CD4-positive, alpha-beta memory T cell (primary cell): Measurements from ENCODE around the gene C2CD2. TPM values are rescaled to one million over a fixed set of nuclear protein-coding genes. Genes with fewer than 3 reads are reported as not detected.
A peak's percentile ranks its signal among the peaks of the same experiment; 100 is the strongest.

Experiments used
- CTCF ChIA-PET: fragments of 350-600 bp; sonication (Branson Sonifier 250); formaldehyde crosslinking; loops from one replicate; lab custom pipeline; 2021; ENCODE audit warnings: inconsistent platforms; ENCODE audit not compliant: partially characterized antibody; lab: Charles Lee
- POLR2A ChIA-PET: fragments of 350-600 bp; sonication (Branson Sonifier 250); formaldehyde crosslinking; loops from one replicate; lab custom pipeline; 2021; ENCODE audit not compliant: partially characterized antibody; lab: Charles Lee
- DNase-seq, 5 donors: peaks; one replicate each; pipeline versions ENCODE4 v3.0.0 to v3.0.0-alpha.2; 2020 to 2022; ENCODE audit warnings: mixed read lengths in 1 of 5
- H3K27ac ChIP-seq: one replicate; pipeline ENCODE4 v1.7.0; 2013; ENCODE audit warnings: low read depth, low read length
- H3K27me3 ChIP-seq: 2 replicates; pipeline ENCODE4 v1.7.0; 2013; ENCODE audit warnings: mild to moderate bottlenecking, low read length, moderate library complexity; ENCODE audit not compliant: insufficient read depth
- H3K36me3 ChIP-seq: 2 replicates; pipeline ENCODE4 v1.7.0; 2013; ENCODE audit warnings: mild to moderate bottlenecking, low read length, moderate library complexity; ENCODE audit not compliant: insufficient read depth
- H3K4me1 ChIP-seq: 2 replicates; pipeline ENCODE4 v1.7.0; 2013; ENCODE audit warnings: mild to moderate bottlenecking, low read length, moderate library complexity; ENCODE audit not compliant: insufficient read depth
- H3K4me3 ChIP-seq, 2 donors: one replicate each; pipeline ENCODE4 v1.7.0; 2013; ENCODE audit warnings: low read length in 2 of 2, mild to moderate bottlenecking in 1 of 2
- H3K9me3 ChIP-seq, 2 donors: one replicate each; pipeline ENCODE4 v1.7.0; 2013; ENCODE audit warnings: low read length in 2 of 2, control low read depth in 1 of 2; ENCODE audit not compliant: control insufficient read depth in 1 of 2
- H3K27ac Mint-ChIP-seq, 7 donors: one replicate each; pipeline ENCODE4 v1.8.0; 2020 to 2021; ENCODE audit warnings: mixed read lengths in 7 of 7, mild to moderate bottlenecking in 6 of 7, inconsistent platforms in 3 of 7, moderate library complexity in 3 of 7
- H3K27me3 Mint-ChIP-seq, 2 donors: one replicate each; pipeline ENCODE4 v1.8.0; 2020 to 2021; ENCODE audit warnings: mixed read lengths in 2 of 2
- H3K36me3 Mint-ChIP-seq, 2 donors: one replicate each; pipeline ENCODE4 v1.8.0; 2020 to 2021; ENCODE audit warnings: mixed read lengths in 2 of 2, inconsistent platforms in 1 of 2, mild to moderate bottlenecking in 1 of 2
- H3K4me1 Mint-ChIP-seq, 4 donors: one replicate each; pipeline ENCODE4 v1.8.0; 2020 to 2021; ENCODE audit warnings: mixed read lengths in 4 of 4, mild to moderate bottlenecking in 1 of 4
- H3K4me3 Mint-ChIP-seq, 8 donors: one replicate each; pipeline ENCODE4 v1.8.0; 2020 to 2021; ENCODE audit warnings: mixed read lengths in 8 of 8, mild to moderate bottlenecking in 7 of 8, moderate library complexity in 6 of 8, inconsistent platforms in 3 of 8
- H3K9me3 Mint-ChIP-seq, 8 donors: one replicate each; pipeline ENCODE4 v1.8.0; 2020 to 2021; ENCODE audit warnings: mixed read lengths in 8 of 8, mild to moderate bottlenecking in 5 of 8, inconsistent platforms in 3 of 8, moderate library complexity in 1 of 8
- intact Hi-C: fragments of 100-400 bp; cut with micrococcal nuclease; formaldehyde crosslinking; loops from one replicate; pipeline ENCODE4 v1.15.1; 2023
- polyA plus RNA-seq, 2 donors: library from polyadenylated mRNA; unstranded; fragments of 300-500 nt; fragmentation: Illumina TruSeq; gene quantifications; one replicate each; pipeline ENCODE4 v1.2.3, GENCODE V29; 2021
- total RNA-seq, 2 experiments: library from RNA; stranded (reverse); gene quantifications; one replicate each; pipeline ENCODE4 v1.2.3, GENCODE V29; 2021

The C2CD2 gene
- total and polyA plus RNA-seq, 4 experiments from 2014 or later, result 1.9 to 11.0 (median 7.0) TPM

DNA sequence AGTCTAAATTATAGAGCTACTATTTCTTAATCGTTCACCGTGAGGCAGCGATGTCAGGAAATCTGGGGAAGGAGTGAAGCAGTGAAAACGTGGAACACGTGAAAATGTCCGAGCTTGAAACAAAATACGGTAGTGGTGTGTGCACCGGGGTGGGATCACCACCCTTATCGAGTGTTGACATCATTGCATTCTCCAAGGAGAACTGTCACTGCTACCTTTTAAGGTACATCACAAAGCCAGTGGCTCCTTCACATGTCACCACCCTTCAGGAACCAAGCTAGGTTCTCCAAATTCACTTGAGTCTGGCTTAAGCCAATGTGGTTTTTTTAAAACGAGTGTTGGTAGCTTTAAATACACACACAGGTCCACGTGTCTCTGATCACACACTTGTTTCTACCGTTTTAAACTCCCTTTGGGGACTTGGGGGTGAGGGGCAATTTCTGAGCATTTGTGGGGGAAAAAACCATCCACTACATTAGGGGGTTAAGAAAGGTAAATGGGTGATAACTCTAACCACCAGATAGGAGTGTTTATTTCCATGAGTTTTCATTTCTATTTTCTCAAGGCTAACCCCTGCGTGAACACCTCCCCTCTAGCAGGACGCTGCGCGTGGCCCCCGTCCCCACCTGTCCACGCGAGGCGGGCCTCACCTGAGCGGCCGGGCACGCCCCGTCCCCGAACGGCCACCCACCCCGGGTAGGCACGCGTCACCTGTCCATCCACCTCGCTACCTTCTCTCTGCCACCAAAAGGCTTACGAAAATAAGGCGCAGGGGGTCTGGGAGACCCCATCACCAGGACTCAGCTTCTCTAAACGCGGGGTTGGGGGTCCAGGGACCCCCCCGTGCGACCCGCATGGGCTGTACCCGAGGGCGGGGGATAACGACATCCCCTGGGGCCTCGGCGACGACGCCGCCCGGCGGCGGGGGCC, 75.7 kb downstream of the C2CD2 start:
- Mint-ChIP-seq H3K27me3 (no peaks in the 10 kb centered on the region), H3K36me3 (peaks cover 5 to 8% of the 10 kb centered on the region in 2 donors), H3K4me3 (peak overlapping the region; percentile 83 to 92 (median 92)), H3K4me1 (peaks cover 15 to 37% (median 29%) of the 10 kb centered on the region in 4 donors), H3K27ac (peak overlapping the region; percentile 83 to 95 (median 88)), H3K9me3 (no peaks in the 10 kb centered on the region)
- H3K9me3 ChIP-seq, result no peaks in the 10 kb centered on the region
- ChIA-PET POLR2A (interaction anchor here (0.5 to 3.6 kb wide), 12 partner anchors 11 to 515 kb away, joined by 3 to 53 read pairs (median 6); no protein-coding TSS in a partner anchor), CTCF (interaction anchor here (1.2 to 1.3 kb wide), 4 partner anchors 18 to 231 kb away, joined by 3 to 18 read pairs (median 4); no protein-coding TSS in a partner anchor)
- H3K27ac ChIP-seq, result peak overlapping the region; percentile 56
- H3K4me3 ChIP-seq, result peak overlapping the region; percentile 58 to 70
- H3K27me3 ChIP-seq, result no peaks in the 10 kb centered on the region
- intact Hi-C loops, result loop anchor here (1.0 kb wide), 1 partner anchor 17 kb away; no protein-coding TSS in a partner anchor
- peaks cover 26% of the 10 kb centered on the region for H3K4me1 ChIP-seq
- no peaks in the 10 kb centered on the region for H3K36me3 ChIP-seq
- DNase-seq, result peak; percentile 25 to 49 (median 34)

DNA sequence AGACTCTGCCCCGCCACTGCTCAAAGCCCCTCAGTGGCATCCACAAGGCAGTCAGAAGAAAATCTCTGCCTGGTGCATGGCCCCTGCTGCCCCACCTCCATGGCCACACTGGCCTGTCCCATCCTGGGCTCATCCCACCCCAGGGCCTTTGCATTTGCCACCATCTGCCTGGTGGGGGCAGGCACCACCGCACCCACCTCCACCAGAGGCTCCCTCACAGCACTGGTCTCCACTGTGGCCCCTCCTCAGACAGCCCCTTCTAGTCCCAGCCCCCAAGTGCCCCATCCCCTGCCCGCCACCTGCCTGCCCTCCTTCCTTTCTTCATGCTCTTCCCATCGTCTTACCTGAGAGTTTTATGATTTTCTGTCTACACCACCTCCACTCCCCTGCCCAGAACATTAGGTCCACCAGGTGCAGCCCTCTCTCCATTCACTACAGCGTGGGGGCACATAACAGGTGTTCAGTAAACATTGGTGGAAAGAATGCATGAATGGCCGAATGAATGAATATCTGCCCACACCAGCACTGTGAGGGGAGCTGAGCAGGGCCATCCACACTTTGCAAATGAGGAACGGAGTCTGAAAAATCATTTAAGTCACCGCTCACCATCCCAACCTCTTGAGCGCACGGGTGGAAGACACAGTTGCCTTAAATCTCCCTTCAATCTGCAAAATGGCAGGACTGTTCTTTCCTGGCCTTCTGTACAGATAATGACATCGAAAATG, 76.7 kb downstream of the C2CD2 start:
- Mint-ChIP-seq H3K27me3 (no peaks in the 10 kb centered on the region), H3K9me3 (no peaks in the 10 kb centered on the region), H3K27ac (peak overlapping the region in 4 of 7 donors; percentile 88 to 95 (median 90)), H3K36me3 (peaks cover 11 to 13% of the 10 kb centered on the region in 2 donors), H3K4me1 (peaks cover 15 to 42% (median 31%) of the 10 kb centered on the region in 4 donors), H3K4me3 (peak overlapping the region in 7 of 8 donors; percentile 83 to 92 (median 92))
- H3K36me3 ChIP-seq, result no peaks in the 10 kb centered on the region
- H3K4me1 ChIP-seq, result peaks cover 26% of the 10 kb centered on the region
- H3K27ac ChIP-seq, result no peak overlapping the region
- ChIA-PET CTCF (interaction anchor here (1.2 to 1.3 kb wide), 4 partner anchors 19 to 232 kb away, joined by 3 to 18 read pairs (median 4); no protein-coding TSS in a partner anchor), POLR2A (interaction anchor here (1.0 to 3.6 kb wide), 7 partner anchors 19 to 186 kb away, joined by 5 to 53 read pairs (median 7); no protein-coding TSS in a partner anchor)
- no peak for DNase-seq
- no peaks in the 10 kb centered on the region for H3K9me3 ChIP-seq
- intact Hi-C loops, result no loop called here
- no peak overlapping the region for H3K4me3 ChIP-seq
- no peaks in the 10 kb centered on the region for H3K27me3 ChIP-seq

- H3K27ac Mint-ChIP-seq, result peak overlapping the region in 3 of 7 donors; percentile 22 to 89 (median 23)
- no peaks in the 10 kb centered on the region for H3K9me3 Mint-ChIP-seq
- H3K4me1 Mint-ChIP-seq, result peaks cover 16 to 49% (median 31%) of the 10 kb centered on the region in 4 donors
- no peak for DNase-seq
- Histone ChIP-seq H3K36me3 (no peaks in the 10 kb centered on the region), H3K27me3 (no peaks in the 10 kb centered on the region), H3K4me3 (no peak overlapping the region), H3K9me3 (no peaks in the 10 kb centered on the region), H3K27ac (no peak overlapping the region), H3K4me1 (peaks cover 26% of the 10 kb centered on the region)
- intact Hi-C loops, result no loop called here
- POLR2A ChIA-PET, result no interaction called here
- peak overlapping the region in 5 of 8 donors; percentile 20 to 57 (median 30) for H3K4me3 Mint-ChIP-seq
- CTCF ChIA-PET, result no interaction called here
- H3K36me3 Mint-ChIP-seq, result peaks cover 11 to 15% of the 10 kb centered on the region in 2 donors
- no peaks in the 10 kb centered on the region for H3K27me3 Mint-ChIP-seq
Measured at GRCh38 chr21:41876396-41876795, 77.4 kb downstream of the C2CD2 start.

DNA sequence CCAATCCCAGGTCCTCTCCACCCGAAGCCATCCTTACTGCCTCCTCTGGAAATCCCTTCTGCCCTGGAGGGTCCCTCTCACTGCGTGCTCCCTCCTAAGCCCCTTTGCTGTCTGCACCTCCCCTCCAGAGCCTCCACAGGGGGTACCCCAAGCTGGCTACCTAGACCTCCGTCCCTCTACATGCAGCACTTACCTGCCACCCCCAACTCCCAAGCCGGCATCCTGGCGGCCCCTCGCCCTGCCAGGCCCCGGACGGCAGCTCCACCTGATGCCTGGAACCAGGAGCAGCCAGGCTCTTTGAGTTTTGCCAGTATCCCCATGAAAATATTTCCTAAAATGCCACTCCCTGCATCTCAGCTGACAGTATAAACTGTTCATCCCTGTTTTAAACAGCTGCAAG, 78.7 kb downstream of the C2CD2 start:
- Histone ChIP-seq H3K27ac (no peak overlapping the region), H3K27me3 (no peaks in the 10 kb centered on the region), H3K4me3 (no peak overlapping the region), H3K36me3 (no peaks in the 10 kb centered on the region), H3K4me1 (peaks cover 24% of the 10 kb centered on the region), H3K9me3 (no peaks in the 10 kb centered on the region)
- Mint-ChIP-seq H3K36me3 (peaks cover 11 to 15% of the 10 kb centered on the region in 2 donors), H3K27ac (no peak overlapping the region), H3K4me3 (no peak overlapping the region), H3K27me3 (no peaks in the 10 kb centered on the region), H3K4me1 (peaks cover 16 to 49% (median 30%) of the 10 kb centered on the region in 4 donors), H3K9me3 (no peaks in the 10 kb centered on the region)
- ChIA-PET POLR2A (no interaction called here), CTCF (interaction anchor here (0.7 to 1.4 kb wide), 2 partner anchors 242 to 590 kb away, joined by 3 read pairs; no protein-coding TSS in a partner anchor)
- DNase-seq, result no peak
- intact Hi-C loops, result no loop called here

GRCh38 chr21:41874611-41875010, 79.2 kb downstream of the C2CD2 start:
- Mint-ChIP-seq H3K36me3 (peaks cover 14 to 15% of the 10 kb centered on the region in 2 donors), H3K9me3 (no peaks in the 10 kb centered on the region), H3K27ac (no peak overlapping the region), H3K4me3 (no peak overlapping the region), H3K27me3 (no peaks in the 10 kb centered on the region), H3K4me1 (peaks cover 15 to 45% (median 28%) of the 10 kb centered on the region in 4 donors)
- Histone ChIP-seq H3K4me3 (no peak overlapping the region), H3K4me1 (peaks cover 19% of the 10 kb centered on the region), H3K27me3 (no peaks in the 10 kb centered on the region), H3K36me3 (no peaks in the 10 kb centered on the region), H3K27ac (no peak overlapping the region), H3K9me3 (no peaks in the 10 kb centered on the region)
- DNase-seq, result no peak
- ChIA-PET POLR2A (no interaction called here), CTCF (interaction anchor here (1.4 kb wide), 1 partner anchor 243 kb away, joined by 3 read pairs; no protein-coding TSS in a partner anchor)
- intact Hi-C loops, result no loop called here

DNA sequence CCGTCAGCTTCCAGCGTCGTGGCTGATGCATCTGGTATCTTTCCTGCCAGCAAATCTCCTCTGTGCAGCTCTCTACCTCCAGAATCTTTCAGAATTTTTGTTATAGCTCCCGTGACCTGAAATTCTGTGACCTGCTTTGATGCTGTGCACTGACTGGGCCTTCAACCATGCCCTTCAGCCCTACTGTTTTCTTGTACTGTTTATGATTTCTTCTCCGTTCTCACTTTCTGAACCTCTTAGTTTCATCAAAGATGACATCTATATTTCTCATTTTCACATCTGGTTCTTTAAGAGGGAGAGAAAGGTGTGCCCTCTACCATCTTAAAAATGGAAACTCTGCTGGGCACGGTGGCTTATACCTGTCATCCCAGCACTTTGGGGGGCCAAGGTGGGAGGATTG, 80.4 kb downstream of the C2CD2 start:
- no peak for DNase-seq
- no peaks in the 10 kb centered on the region for H3K36me3 ChIP-seq
- no peak overlapping the region for H3K4me3 ChIP-seq
- H3K4me1 Mint-ChIP-seq, result peaks cover 15 to 43% (median 30%) of the 10 kb centered on the region in 4 donors
- CTCF ChIA-PET, result no interaction called here
- no peaks in the 10 kb centered on the region for H3K27me3 ChIP-seq
- H3K4me3 Mint-ChIP-seq, result no peak overlapping the region
- no peaks in the 10 kb centered on the region for H3K9me3 Mint-ChIP-seq
- no peak overlapping the region for H3K27ac ChIP-seq
- no peaks in the 10 kb centered on the region for H3K9me3 ChIP-seq
- H3K27ac Mint-ChIP-seq, result peak overlapping the region in 1 of 7 donors; percentile 39
- peaks cover 14 to 15% of the 10 kb centered on the region in 2 donors for H3K36me3 Mint-ChIP-seq
- no peaks in the 10 kb centered on the region for H3K27me3 Mint-ChIP-seq
- POLR2A ChIA-PET, result no interaction called here
- peaks cover 18% of the 10 kb centered on the region for H3K4me1 ChIP-seq
- intact Hi-C loops, result no loop called here
